WI38 (cell line): Measurements from ENCODE around the gene TNFAIP8L3.

Source experiments
- H3K4me3 ChIP-seq: 2 replicates; pipeline ENCODE4 v1.5.1; 2011; ENCODE audit warnings: low read depth, mild to moderate bottlenecking, control low read depth, low read length
- CTCF ChIP-seq: IDR thresholded peaks from 2 replicates; pipeline ENCODE4 v1.5.1; 2012; ENCODE audit warnings: low read depth, mild to moderate bottlenecking, control low read depth, low read length

TNFAIP8L3 gene

GRCh38 chr15:51025454-51025846, 69.3 kb downstream of the TNFAIP8L3 start:
- H3K4me3 ChIP-seq: no peak overlapping the region
- no peak for TF ChIP-seq CTCF

GRCh38 chr15:51024735-51025453, 69.8 kb downstream of the TNFAIP8L3 start:
- TF ChIP-seq CTCF: no peak
- H3K4me3 ChIP-seq: no peak overlapping the region

- TF ChIP-seq CTCF: no peak
- no peak overlapping the region for H3K4me3 ChIP-seq
Observed at GRCh38 chr15:51023499-51023898, 71.2 kb downstream of the TNFAIP8L3 start.

GRCh38 chr15:51022206-51022605, 72.5 kb downstream of the TNFAIP8L3 start:
- no peak for TF ChIP-seq CTCF

GRCh38 chr15:51016615-51017014, 78.1 kb downstream of the TNFAIP8L3 start:
- TF ChIP-seq CTCF: no peak
- no peak overlapping the region for H3K4me3 ChIP-seq

More at GRCh38 chr15:51022206-51022605, 72.5 kb downstream of the TNFAIP8L3 start:
- H3K4me3 ChIP-seq: no peak overlapping the region

- no peak overlapping the region for H3K4me3 ChIP-seq
- TF ChIP-seq CTCF: no peak
Observed at GRCh38 chr15:51011212-51011611, 83.5 kb downstream of the TNFAIP8L3 start.

- no peak for TF ChIP-seq CTCF
Observed at GRCh38 chr15:51007131-51007666, 87.5 kb downstream of the TNFAIP8L3 start.

More at GRCh38 chr15:51007131-51007666, 87.5 kb downstream of the TNFAIP8L3 start:
- no peak overlapping the region for H3K4me3 ChIP-seq
